ENCODE measurements around the gene VIPR2.

Gene VIPR2

GRCh38 chr7:159149488-159149887 lies 4.8 kb upstream of the VIPR2 start (continued):
- no peak for TF ChIP-seq ZNF70 (CRISPR knock-in tag; IDR thresholded peaks at IDR 0.05)
- TF ChIP-seq ZFP3 (CRISPR knock-in tag; IDR thresholded peaks at IDR 0.05), result no peak
- no peak for TF ChIP-seq ISL1 (CRISPR knock-in tag; IDR thresholded peaks at IDR 0.05)

DNA sequence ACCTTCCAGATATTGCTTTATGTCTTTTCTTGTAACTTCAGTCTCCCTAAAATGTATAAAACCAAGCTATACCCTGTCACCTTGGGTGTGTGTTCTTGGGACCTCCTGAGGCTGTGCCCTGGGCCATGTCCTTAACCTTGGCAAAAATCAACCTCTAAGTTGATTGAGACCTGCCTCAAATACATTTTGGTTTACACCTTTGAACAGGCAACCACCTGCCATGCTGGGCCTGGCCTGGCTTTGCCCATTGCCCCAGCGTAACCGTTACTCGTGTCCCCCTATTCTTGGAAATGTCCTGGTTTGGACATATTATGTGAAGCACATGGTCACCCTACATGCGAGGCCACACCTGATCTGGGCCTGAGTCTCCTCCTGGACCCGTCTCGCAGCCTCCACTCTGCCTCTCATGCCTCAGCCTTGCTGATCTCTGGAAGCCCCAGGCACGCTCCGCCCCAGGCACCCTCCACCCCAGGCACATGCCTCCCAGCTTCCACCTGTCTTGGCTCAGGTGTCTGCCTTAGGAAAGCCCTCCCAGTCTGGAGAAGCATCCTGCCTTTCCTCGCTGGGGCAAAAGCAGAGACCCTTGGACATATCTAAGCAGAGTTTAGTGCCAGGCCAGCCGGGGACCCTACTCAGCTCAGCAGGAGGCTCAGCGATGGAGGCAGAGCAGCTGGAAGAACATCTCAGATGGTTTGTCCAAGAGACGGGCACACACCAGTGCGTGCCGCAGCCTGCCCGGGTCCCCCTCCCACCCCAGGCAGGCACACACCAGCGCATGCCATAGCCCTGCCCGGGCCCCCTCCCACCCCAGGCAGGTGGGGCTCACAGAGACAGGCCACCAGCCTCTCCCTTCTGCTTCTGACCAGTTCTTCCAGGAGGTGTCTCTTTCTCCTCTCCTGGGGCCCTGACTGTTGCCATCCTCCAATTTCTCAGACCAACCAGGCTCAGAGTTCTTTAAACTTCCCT lies 4.0 kb upstream of the VIPR2 start:
- ATAC-seq, result no peak

GRCh38 chr7:159147687-159148086 lies 3.0 kb upstream of the VIPR2 start:
- TF ChIP-seq ZFP3 (CRISPR knock-in tag; IDR thresholded peaks at IDR 0.05) (no peak), ZNF565 (CRISPR knock-in tag; conservative IDR thresholded peaks at IDR 0.05; ENCODE audit: low read depth) (no peak), ESRRG (CRISPR knock-in tag; IDR thresholded peaks at IDR 0.05) (no peak)
- ATAC-seq, result no peak

More for the DNA sequence above, 4.0 kb upstream of the VIPR2 start:
- TF ChIP-seq CSDC2 (CRISPR knock-in tag; IDR thresholded peaks at IDR 0.05), result no peak
- TF ChIP-seq TCF4 (CRISPR knock-in tag; IDR thresholded peaks at IDR 0.05; ENCODE audit: borderline replicate concordance), result no peak
- no peak for TF ChIP-seq TOX (CRISPR knock-in tag; IDR thresholded peaks at IDR 0.05; ENCODE audit: borderline replicate concordance)
- TF ChIP-seq, protein P1, sequence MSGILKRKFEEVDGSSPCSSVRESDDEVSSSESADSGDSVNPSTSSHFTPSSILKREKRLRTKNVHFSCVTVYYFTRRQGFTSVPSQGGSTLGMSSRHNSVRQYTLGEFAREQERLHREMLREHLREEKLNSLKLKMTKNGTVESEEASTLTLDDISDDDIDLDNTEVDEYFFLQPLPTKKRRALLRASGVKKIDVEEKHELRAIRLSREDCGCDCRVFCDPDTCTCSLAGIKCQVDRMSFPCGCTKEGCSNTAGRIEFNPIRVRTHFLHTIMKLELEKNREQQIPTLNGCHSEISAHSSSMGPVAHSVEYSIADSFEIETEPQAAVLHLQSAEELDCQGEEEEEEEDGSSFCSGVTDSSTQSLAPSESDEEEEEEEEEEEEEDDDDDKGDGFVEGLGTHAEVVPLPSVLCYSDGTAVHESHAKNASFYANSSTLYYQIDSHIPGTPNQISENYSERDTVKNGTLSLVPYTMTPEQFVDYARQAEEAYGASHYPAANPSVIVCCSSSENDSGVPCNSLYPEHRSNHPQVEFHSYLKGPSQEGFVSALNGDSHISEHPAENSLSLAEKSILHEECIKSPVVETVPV (CRISPR knock-in tag; IDR thresholded peaks at IDR 0.05), result no peak
- TF ChIP-seq, protein P2, sequence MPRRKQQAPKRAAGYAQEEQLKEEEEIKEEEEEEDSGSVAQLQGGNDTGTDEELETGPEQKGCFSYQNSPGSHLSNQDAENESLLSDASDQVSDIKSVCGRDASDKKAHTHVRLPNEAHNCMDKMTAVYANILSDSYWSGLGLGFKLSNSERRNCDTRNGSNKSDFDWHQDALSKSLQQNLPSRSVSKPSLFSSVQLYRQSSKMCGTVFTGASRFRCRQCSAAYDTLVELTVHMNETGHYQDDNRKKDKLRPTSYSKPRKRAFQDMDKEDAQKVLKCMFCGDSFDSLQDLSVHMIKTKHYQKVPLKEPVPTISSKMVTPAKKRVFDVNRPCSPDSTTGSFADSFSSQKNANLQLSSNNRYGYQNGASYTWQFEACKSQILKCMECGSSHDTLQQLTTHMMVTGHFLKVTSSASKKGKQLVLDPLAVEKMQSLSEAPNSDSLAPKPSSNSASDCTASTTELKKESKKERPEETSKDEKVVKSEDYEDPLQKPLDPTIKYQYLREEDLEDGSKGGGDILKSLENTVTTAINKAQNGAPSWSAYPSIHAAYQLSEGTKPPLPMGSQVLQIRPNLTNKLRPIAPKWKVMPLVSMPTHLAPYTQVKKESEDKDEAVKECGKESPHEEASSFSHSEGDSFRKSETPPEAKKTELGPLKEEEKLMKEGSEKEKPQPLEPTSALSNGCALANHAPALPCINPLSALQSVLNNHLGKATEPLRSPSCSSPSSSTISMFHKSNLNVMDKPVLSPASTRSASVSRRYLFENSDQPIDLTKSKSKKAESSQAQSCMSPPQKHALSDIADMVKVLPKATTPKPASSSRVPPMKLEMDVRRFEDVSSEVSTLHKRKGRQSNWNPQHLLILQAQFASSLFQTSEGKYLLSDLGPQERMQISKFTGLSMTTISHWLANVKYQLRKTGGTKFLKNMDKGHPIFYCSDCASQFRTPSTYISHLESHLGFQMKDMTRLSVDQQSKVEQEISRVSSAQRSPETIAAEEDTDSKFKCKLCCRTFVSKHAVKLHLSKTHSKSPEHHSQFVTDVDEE (CRISPR knock-in tag; IDR thresholded peaks at IDR 0.05), result no peak
- no peak for TF ChIP-seq ZNF70 (CRISPR knock-in tag; IDR thresholded peaks at IDR 0.05)
- TF ChIP-seq, protein P3, sequence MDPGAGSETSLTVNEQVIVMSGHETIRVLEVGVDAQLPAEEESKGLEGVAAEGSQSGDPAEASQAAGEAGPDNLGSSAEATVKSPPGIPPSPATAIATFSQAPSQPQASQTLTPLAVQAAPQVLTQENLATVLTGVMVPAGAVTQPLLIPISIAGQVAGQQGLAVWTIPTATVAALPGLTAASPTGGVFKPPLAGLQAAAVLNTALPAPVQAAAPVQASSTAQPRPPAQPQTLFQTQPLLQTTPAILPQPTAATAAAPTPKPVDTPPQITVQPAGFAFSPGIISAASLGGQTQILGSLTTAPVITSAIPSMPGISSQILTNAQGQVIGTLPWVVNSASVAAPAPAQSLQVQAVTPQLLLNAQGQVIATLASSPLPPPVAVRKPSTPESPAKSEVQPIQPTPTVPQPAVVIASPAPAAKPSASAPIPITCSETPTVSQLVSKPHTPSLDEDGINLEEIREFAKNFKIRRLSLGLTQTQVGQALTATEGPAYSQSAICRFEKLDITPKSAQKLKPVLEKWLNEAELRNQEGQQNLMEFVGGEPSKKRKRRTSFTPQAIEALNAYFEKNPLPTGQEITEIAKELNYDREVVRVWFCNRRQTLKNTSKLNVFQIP (CRISPR knock-in tag; IDR thresholded peaks at IDR 0.05; ENCODE audit: borderline replicate concordance, low read depth), result no peak
- TF ChIP-seq ZFP30 (CRISPR knock-in tag; IDR thresholded peaks at IDR 0.05), result no peak
- TF ChIP-seq BACH2 (CRISPR knock-in tag; IDR thresholded peaks at IDR 0.05; ENCODE audit: borderline replicate concordance), result no peak
- TF ChIP-seq SNAI2 (CRISPR knock-in tag; IDR thresholded peaks at IDR 0.05), result no peak
- no peak for TF ChIP-seq RARB (CRISPR knock-in tag; IDR thresholded peaks at IDR 0.05)
- TF ChIP-seq PPARA (CRISPR knock-in tag; IDR thresholded peaks at IDR 0.05; ENCODE audit: borderline replicate concordance), result no peak
- TF ChIP-seq GLIS3 (CRISPR knock-in tag; IDR thresholded peaks at IDR 0.05), result no peak
- TF ChIP-seq ESRRG (CRISPR knock-in tag; IDR thresholded peaks at IDR 0.05), result no peak
- no peak for TF ChIP-seq ISL1 (CRISPR knock-in tag; IDR thresholded peaks at IDR 0.05)
- no peak for TF ChIP-seq OSR1 (CRISPR knock-in tag; IDR thresholded peaks at IDR 0.05)

GRCh38 chr7:159147246-159147645 lies 2.6 kb upstream of the VIPR2 start:
- ATAC-seq, result no peak
- TF ChIP-seq, protein P3 (CRISPR knock-in tag; IDR thresholded peaks at IDR 0.05; ENCODE audit: borderline replicate concordance, low read depth), result no peak
- TF ChIP-seq, protein P1 (CRISPR knock-in tag; IDR thresholded peaks at IDR 0.05), result no peak
- TF ChIP-seq ZNF565 (CRISPR knock-in tag; conservative IDR thresholded peaks at IDR 0.05; ENCODE audit: low read depth) (no peak), GLIS3 (CRISPR knock-in tag; IDR thresholded peaks at IDR 0.05) (no peak), CREB5 (CRISPR knock-in tag; IDR thresholded peaks at IDR 0.05; ENCODE audit: low read depth) (no peak), ZC3H10 (CRISPR knock-in tag; IDR thresholded peaks at IDR 0.05) (no peak), CSDC2 (CRISPR knock-in tag; IDR thresholded peaks at IDR 0.05) (no peak), ARNTL (CRISPR knock-in tag; IDR thresholded peaks at IDR 0.05; ENCODE audit: borderline replicate concordance, low read depth) (no peak), PPARA (CRISPR knock-in tag; IDR thresholded peaks at IDR 0.05; ENCODE audit: borderline replicate concordance) (no peak)
- TF ChIP-seq, protein P2 (CRISPR knock-in tag; IDR thresholded peaks at IDR 0.05), result no peak
